Measurements from ENCODE around the gene RAPGEF1.

GRCh38 chr9:131747352-131747751 lies 7.5 kb upstream of the RAPGEF1 start:
- no peak for TF ChIP-seq EZH2phosphoT487 (IDR thresholded peaks at IDR 0.05; ENCODE audit: insufficient read depth, low read depth)
- no peak for TF ChIP-seq EZH2 (IDR thresholded peaks at IDR 0.05; ENCODE audit: insufficient read depth, poor library complexity, severe bottlenecking)
